Smooth muscle cell (in vitro differentiated cells): ENCODE measurements around the gene PLCB1. TPM values are rescaled to one million over a fixed set of nuclear protein-coding genes. Genes with fewer than 3 reads are reported as not detected.
A peak's percentile ranks its signal among the peaks of the same experiment; 100 is the strongest.
"Not testable (repeated sequence)": the region's sequence is repeated elsewhere in the genome, so short reads cannot be mapped to it uniquely, and the experiment has no call there.

Source experiments
- DNase-seq: peaks from one replicate; lab custom pipeline; 2025; ENCODE audit not compliant: unreplicated experiment; lab: John Stamatoyannopoulos, UW
- H2AFZ ChIP-seq: fragments of 200-600 bp; sonication (generic); 2 replicates; pipeline ENCODE4 v1.6.0; 2016; ENCODE audit warnings: antibody characterized with exemption, low read depth, mild to moderate bottlenecking
- H3F3A ChIP-seq: fragments of 200-600 bp; sonication (generic); 2 replicates; pipeline ENCODE4 v1.6.0; 2017; ENCODE audit warnings: antibody characterized with exemption, low read depth
- H3K27ac ChIP-seq: fragments of 200-600 bp; sonication (generic); 2 replicates; pipeline ENCODE4 v1.5.1; 2016; ENCODE audit warnings: low read depth, mild to moderate bottlenecking
- H3K27me3 ChIP-seq: fragments of 200-600 bp; sonication (generic); 2 replicates; pipeline ENCODE4 v1.6.1; 2016; ENCODE audit warnings: low read depth, mild to moderate bottlenecking
- H3K36me3 ChIP-seq: fragments of 200-600 bp; sonication (generic); 2 replicates; pipeline ENCODE4 v1.5.1; 2016; ENCODE audit warnings: low read depth
- H3K4me1 ChIP-seq: fragments of 200-600 bp; sonication (generic); 2 replicates; pipeline ENCODE4 v1.5.1; 2016; ENCODE audit warnings: low read depth
- H3K4me2 ChIP-seq: fragments of 200-600 bp; sonication (generic); 2 replicates; pipeline ENCODE4 v1.6.0; 2016; ENCODE audit warnings: mild to moderate bottlenecking
- H3K4me3 ChIP-seq: fragments of 200-600 bp; sonication (generic); 2 replicates; pipeline ENCODE4 v1.5.1; 2016; ENCODE audit warnings: mild to moderate bottlenecking
- H3K79me2 ChIP-seq: fragments of 200-600 bp; sonication (generic); 2 replicates; pipeline ENCODE4 v1.6.0; 2016; ENCODE audit warnings: low read depth, mild to moderate bottlenecking
- H3K9ac ChIP-seq: fragments of 200-600 bp; sonication (generic); 2 replicates; pipeline ENCODE4 v1.6.0; 2016; ENCODE audit warnings: low read depth
- H3K9me3 ChIP-seq: fragments of 200-600 bp; sonication (generic); replicated peaks from 2 replicates; pipeline ENCODE4 v1.5.1; 2016; ENCODE audit warnings: low read depth
- H4K20me1 ChIP-seq: fragments of 200-600 bp; sonication (generic); 2 replicates; pipeline ENCODE4 v1.6.0; 2016; ENCODE audit warnings: low read depth
- WGBS: methylation state at CpG from one replicate; pipeline ENCODE4 v1.1.7; 2016; ENCODE audit warnings: low lambda C conversion rate; 5-methylcytosine and 5-hydroxymethylcytosine counted together
- polyA plus RNA-seq: library from polyadenylated mRNA; unstranded; fragments of >200 nt; fragmentation: Nextera tagmentation; extraction: Ambion mirVana; gene quantifications from 2 replicates; pipeline ENCODE4 v1.2.1, GENCODE V29; 2016
- total RNA-seq: library from RNA; depleted of rRNA; stranded (reverse); fragments of >200 nt; gene quantifications from 2 replicates; pipeline ENCODE4 v1.2.3, GENCODE V29; 2014
- TF ChIP-seq, protein P1 (sequence below): fragments of 200-600 bp; sonication (generic); IDR thresholded peaks from 2 replicates; pipeline ENCODE4 v1.5.1; 2017; ENCODE audit warnings: borderline replicate concordance, mild to moderate bottlenecking, antibody characterized with exemption; ENCODE audit not compliant: insufficient read depth, poor library complexity, severe bottlenecking

PLCB1 gene
- total and polyA plus RNA-seq, 2 experiments from 2014 or later: 4.7 to 25.3 TPM

DNA sequence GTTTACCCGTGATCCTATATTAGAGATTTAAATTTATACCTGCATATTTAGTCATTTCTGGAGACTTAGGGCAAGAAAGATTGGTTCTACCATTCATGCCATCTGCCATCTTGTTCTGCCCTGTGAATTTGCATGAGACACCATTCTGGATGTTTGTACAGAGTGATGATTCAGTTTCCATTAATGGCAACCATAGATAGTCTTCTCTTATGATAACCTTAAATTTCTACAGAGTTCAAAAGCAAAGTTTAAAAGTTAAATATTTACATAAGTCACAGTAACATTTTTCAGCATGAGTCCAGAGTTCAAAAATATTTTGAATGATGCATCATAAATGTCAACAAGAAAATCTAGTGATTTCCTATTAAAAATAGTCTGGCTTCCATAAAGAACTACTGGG, 23.2 kb downstream of the PLCB1 start:
- 94% methylated on average over 1 of the region's 1 CpG for WGBS
- Histone ChIP-seq H3K4me2 (peak overlapping the region; percentile 37), H3F3A (peaks cover 5% of the 10 kb centered on the region), H3K79me2 (no peaks in the 10 kb centered on the region), H3K4me1 (peaks cover 7% of the 10 kb centered on the region), H3K36me3 (no peaks in the 10 kb centered on the region), H2AFZ (no peak overlapping the region), H3K4me3 (no peak overlapping the region), H4K20me1 (no peaks in the 10 kb centered on the region), H3K27ac (no peak overlapping the region), H3K27me3 (no peaks in the 10 kb centered on the region), H3K9ac (no peak overlapping the region), H3K9me3 (no peaks in the 10 kb centered on the region)
- no peak for DNase-seq
- TF ChIP-seq, protein P1, sequence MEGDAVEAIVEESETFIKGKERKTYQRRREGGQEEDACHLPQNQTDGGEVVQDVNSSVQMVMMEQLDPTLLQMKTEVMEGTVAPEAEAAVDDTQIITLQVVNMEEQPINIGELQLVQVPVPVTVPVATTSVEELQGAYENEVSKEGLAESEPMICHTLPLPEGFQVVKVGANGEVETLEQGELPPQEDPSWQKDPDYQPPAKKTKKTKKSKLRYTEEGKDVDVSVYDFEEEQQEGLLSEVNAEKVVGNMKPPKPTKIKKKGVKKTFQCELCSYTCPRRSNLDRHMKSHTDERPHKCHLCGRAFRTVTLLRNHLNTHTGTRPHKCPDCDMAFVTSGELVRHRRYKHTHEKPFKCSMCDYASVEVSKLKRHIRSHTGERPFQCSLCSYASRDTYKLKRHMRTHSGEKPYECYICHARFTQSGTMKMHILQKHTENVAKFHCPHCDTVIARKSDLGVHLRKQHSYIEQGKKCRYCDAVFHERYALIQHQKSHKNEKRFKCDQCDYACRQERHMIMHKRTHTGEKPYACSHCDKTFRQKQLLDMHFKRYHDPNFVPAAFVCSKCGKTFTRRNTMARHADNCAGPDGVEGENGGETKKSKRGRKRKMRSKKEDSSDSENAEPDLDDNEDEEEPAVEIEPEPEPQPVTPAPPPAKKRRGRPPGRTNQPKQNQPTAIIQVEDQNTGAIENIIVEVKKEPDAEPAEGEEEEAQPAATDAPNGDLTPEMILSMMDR: no peak

DNA sequence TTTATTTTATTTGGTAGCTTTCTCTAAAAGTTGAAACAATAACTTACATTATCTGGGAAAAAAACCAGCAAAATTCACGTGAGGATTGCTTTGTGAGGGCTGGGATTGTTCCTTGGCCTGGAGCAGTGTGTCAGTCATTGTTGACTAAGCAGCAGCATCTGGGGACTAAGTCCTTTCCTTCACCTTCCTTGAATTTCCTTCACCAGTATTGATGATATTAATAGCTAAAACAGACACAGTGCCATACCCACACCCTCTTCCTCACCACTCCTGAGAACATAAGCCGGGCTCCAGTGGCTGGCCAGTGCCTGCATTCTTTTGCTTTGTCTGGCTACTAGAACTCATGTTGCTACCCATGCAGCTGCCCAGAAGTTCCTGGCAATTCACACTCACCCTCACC, 23.7 kb downstream of the PLCB1 start:
- H3K27me3 ChIP-seq: no peaks in the 10 kb centered on the region
- no peaks in the 10 kb centered on the region for H3K79me2 ChIP-seq
- no peak overlapping the region for H2AFZ ChIP-seq
- H3K9ac ChIP-seq: no peak overlapping the region
- peaks cover 5% of the 10 kb centered on the region for H3F3A ChIP-seq
- H4K20me1 ChIP-seq: no peaks in the 10 kb centered on the region
- 46% methylated on average over 2 of the region's 2 CpGs for WGBS
- no peaks in the 10 kb centered on the region for H3K36me3 ChIP-seq
- H3K4me3 ChIP-seq: no peak overlapping the region
- peak overlapping the region; percentile 37 for H3K4me2 ChIP-seq
- peaks cover 7% of the 10 kb centered on the region for H3K4me1 ChIP-seq
- no peak for DNase-seq
- H3K27ac ChIP-seq: peak overlapping the region; percentile 65
- no peaks in the 10 kb centered on the region for H3K9me3 ChIP-seq
- TF ChIP-seq, protein P1: no peak

DNA sequence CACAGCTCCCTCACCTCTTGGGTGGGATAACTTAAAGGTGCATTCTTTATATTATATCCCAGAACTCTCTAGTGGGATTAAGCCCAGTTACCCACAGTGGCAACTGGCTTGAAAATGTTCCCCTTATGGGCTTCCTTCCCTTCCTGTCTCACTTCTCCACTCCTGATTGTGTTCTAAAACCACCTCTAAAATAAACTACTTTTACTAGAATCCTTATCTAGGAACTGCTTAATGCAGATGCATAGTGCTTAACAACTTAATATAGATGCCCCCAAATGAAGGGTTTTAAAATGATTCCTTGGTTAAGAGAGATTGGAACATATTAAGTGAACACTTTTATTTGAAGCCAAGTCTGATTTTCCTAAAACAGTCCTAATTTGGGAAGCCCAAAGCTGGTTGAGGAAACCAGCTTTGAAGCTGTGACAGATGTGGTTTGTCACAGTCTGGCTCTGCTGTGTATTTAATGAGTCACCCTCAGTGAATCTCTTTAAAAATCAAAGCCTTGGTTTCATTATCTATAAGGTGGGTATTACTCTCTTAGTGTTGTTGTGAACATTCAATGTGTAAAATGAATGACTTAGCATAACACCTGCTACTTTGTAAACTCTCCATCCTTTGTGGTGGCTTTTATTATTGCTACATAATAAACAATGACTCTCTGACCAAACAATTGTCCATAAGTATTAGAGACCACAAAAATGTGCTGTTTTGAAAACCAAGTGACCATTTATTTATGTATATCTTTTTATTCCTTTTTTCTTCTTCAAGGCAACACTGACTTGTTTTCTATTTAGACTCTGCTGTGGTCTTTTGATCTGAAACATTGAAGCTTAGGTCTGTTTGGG, 24.4 kb downstream of the PLCB1 start:
- Histone ChIP-seq H3K4me3 (no peak overlapping the region), H3K27me3 (no peaks in the 10 kb centered on the region), H2AFZ (no peak overlapping the region), H3F3A (peaks cover 5% of the 10 kb centered on the region), H3K79me2 (no peaks in the 10 kb centered on the region), H3K4me1 (peaks cover 7% of the 10 kb centered on the region), H3K9ac (no peak overlapping the region), H4K20me1 (no peaks in the 10 kb centered on the region), H3K27ac (peak overlapping the region; percentile 65), H3K9me3 (no peaks in the 10 kb centered on the region), H3K36me3 (no peaks in the 10 kb centered on the region), H3K4me2 (peak overlapping the region; percentile 37)
- no peak for DNase-seq
- TF ChIP-seq, protein P1: no peak

DNA sequence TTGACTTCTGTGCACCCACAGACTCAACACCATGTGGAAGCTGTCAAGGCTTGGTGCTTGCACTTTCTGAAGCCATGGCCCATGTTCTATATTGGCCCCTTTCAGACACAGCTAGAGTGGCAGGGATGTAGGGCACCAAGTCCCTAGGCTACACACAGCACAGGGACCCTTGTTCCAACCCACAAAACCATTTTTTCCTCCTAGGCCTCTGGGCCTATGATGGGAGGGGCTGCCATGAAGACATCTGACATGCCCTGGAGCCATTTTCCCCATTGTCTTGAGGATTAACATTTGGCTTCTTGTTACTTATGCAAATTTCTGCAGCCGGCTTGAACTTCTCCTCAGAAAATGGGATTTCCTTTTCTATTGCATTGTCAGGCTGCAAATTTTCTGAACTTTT, 27.2 kb downstream of the PLCB1 start:
- H3K4me1 ChIP-seq, H3K27ac ChIP-seq, H3K4me2 ChIP-seq, H3F3A ChIP-seq, DNase-seq, H3K9me3 ChIP-seq, H3K27me3 ChIP-seq, H3K4me3 ChIP-seq, H3K9ac ChIP-seq, H3K36me3 ChIP-seq, H2AFZ ChIP-seq, H3K79me2 ChIP-seq, H4K20me1 ChIP-seq: not testable (repeated sequence)
- 95% methylated on average over 1 of the region's 1 CpG for WGBS
